GM23248 (cell line): Measurements from ENCODE around the gene CAMK1D. TPM values are rescaled to one million over a fixed set of nuclear protein-coding genes. Genes with fewer than 3 reads are reported as not detected.

Source experiments
- DNase-seq: peaks from one replicate; pipeline ENCODE4 v3.0.0-alpha.2; 2015
- H2AFZ ChIP-seq: fragments of 200-600 bp; sonication (generic); 2 replicates; pipeline ENCODE4 v1.6.1; 2016; ENCODE audit warnings: antibody characterized with exemption
- H3F3A ChIP-seq: fragments of 200-600 bp; sonication (generic); 2 replicates; pipeline ENCODE4 v1.6.1; 2016; ENCODE audit warnings: mild to moderate bottlenecking, antibody characterized with exemption, mixed run types; ENCODE audit not compliant: insufficient read depth
- H3K27ac ChIP-seq: fragments of 200-600 bp; sonication (generic); 2 replicates; pipeline ENCODE4 v1.5.1; 2016; ENCODE audit warnings: mild to moderate bottlenecking
- H3K27me3 ChIP-seq: fragments of 200-600 bp; sonication (generic); replicated peaks from 2 replicates; pipeline ENCODE4 v1.6.1; 2016; ENCODE audit warnings: mild to moderate bottlenecking; ENCODE audit not compliant: insufficient read depth
- H3K36me3 ChIP-seq: fragments of 200-600 bp; sonication (generic); 2 replicates; pipeline ENCODE4 v1.6.1; 2016; ENCODE audit warnings: low read depth, mild to moderate bottlenecking
- H3K4me1 ChIP-seq: fragments of 200-600 bp; sonication (generic); 2 replicates; pipeline ENCODE4 v1.6.1; 2016; ENCODE audit warnings: mild to moderate bottlenecking; ENCODE audit not compliant: insufficient read depth
- H3K4me2 ChIP-seq: fragments of 200-600 bp; sonication (generic); one replicate; pipeline ENCODE4 v1.6.1; 2016; ENCODE audit warnings: mild to moderate bottlenecking; ENCODE audit not compliant: unreplicated experiment
- H3K4me3 ChIP-seq: fragments of 200-600 bp; sonication (generic); 2 replicates; pipeline ENCODE4 v1.5.1; 2016; ENCODE audit warnings: mild to moderate bottlenecking
- H3K79me2 ChIP-seq: fragments of 200-600 bp; sonication (generic); 2 replicates; pipeline ENCODE4 v1.6.1; 2016; ENCODE audit warnings: mild to moderate bottlenecking; ENCODE audit not compliant: insufficient read depth
- H3K9ac ChIP-seq: fragments of 200-600 bp; sonication (generic); 2 replicates; pipeline ENCODE4 v1.6.1; 2016; ENCODE audit warnings: mild to moderate bottlenecking
- H3K9me2 ChIP-seq: fragments of 200-600 bp; sonication (generic); 2 replicates; pipeline ENCODE4 v1.6.1; 2016; ENCODE audit warnings: mixed run types, mild to moderate bottlenecking, moderate library complexity; ENCODE audit not compliant: insufficient read depth
- H3K9me3 ChIP-seq: fragments of 200-600 bp; sonication (generic); one replicate; pipeline ENCODE4 v1.6.1; 2017; ENCODE audit warnings: low read depth
- H4K20me1 ChIP-seq: fragments of 200-600 bp; sonication (generic); 2 replicates; pipeline ENCODE4 v1.6.0; 2016; ENCODE audit not compliant: insufficient read depth
- EZH2 ChIP-seq: fragments of 200-600 bp; sonication (generic); IDR thresholded peaks from 2 replicates; pipeline ENCODE4 v1.6.1; 2018; ENCODE audit warnings: antibody characterized with exemption, mild to moderate bottlenecking; ENCODE audit not compliant: insufficient read depth, poor library complexity, severe bottlenecking
- EZH2phosphoT487 ChIP-seq: fragments of 200-600 bp; sonication (generic); IDR thresholded peaks from 2 replicates; pipeline ENCODE4 v1.6.1; 2018; ENCODE audit warnings: antibody characterized with exemption, moderate library complexity, mild to moderate bottlenecking, low read depth; ENCODE audit not compliant: insufficient read depth
- WGBS, 2 experiments: methylation state at CpG; one replicate each; pipeline ENCODE4 v1.1.6; 2015 to 2017; ENCODE audit warnings: low lambda C conversion rate in 2 of 2, low coverage in 1 of 2; ENCODE audit errors: missing lambda C conversion rate in 2 of 2; 5-methylcytosine and 5-hydroxymethylcytosine counted together
- in situ Hi-C: fragments of 300-500 bp; cut with MboI; formaldehyde crosslinking; loops from 2 replicates; pipeline ENCODE4 v1.15.0; 2020
- polyA plus RNA-seq: library from polyadenylated mRNA; unstranded; fragments of >200 nt; fragmentation: Nextera tagmentation; extraction: Ambion mirVana; gene quantifications from 2 replicates; pipeline ENCODE4 v1.2.1, GENCODE V29; 2016
- total RNA-seq: library from RNA; depleted of rRNA; stranded (reverse); fragments of >200 nt; shearing (Covaris generic); gene quantifications from 2 replicates; pipeline ENCODE4 v1.2.3, GENCODE V29; 2014

The CAMK1D gene
- total and polyA plus RNA-seq, 2 experiments from 2014 or later, result 0.22 to 0.55 TPM

- H3K27me3 ChIP-seq, result no peaks in the 10 kb centered on the region
- no peaks in the 10 kb centered on the region for H3K36me3 ChIP-seq
- no peak overlapping the region for H3K4me2 ChIP-seq
- H3K79me2 ChIP-seq, result no peaks in the 10 kb centered on the region
- no peak overlapping the region for H2AFZ ChIP-seq
- H3K9me3 ChIP-seq, result no peaks in the 10 kb centered on the region
- no peaks in the 10 kb centered on the region for H3K4me1 ChIP-seq
- in situ Hi-C loops, result no loop called here
- H3K27ac ChIP-seq, result no peak overlapping the region
- H3K4me3 ChIP-seq, result no peak overlapping the region
- no peak for TF ChIP-seq EZH2phosphoT487
- TF ChIP-seq EZH2, result no peak
- H3K9ac ChIP-seq, result no peak overlapping the region
- H4K20me1 ChIP-seq, result no peaks in the 10 kb centered on the region
- H3F3A ChIP-seq, result no peaks in the 10 kb centered on the region
- DNase-seq, result no peak
- WGBS, 2 experiments, result 44 to 48% methylated on average over 4 of the region's 4 CpGs
- no peaks in the 10 kb centered on the region for H3K9me2 ChIP-seq
Observed at GRCh38 chr10:12510984-12511383, 161.6 kb downstream of the CAMK1D start.

GRCh38 chr10:12511651-12512050 lies 162.3 kb downstream of the CAMK1D start:
- no peak for DNase-seq
- H3K79me2 ChIP-seq, result no peaks in the 10 kb centered on the region
- H3K9me2 ChIP-seq, result no peaks in the 10 kb centered on the region
- no peak overlapping the region for H3K27ac ChIP-seq
- H3K4me3 ChIP-seq, result no peak overlapping the region
- H3F3A ChIP-seq, result no peaks in the 10 kb centered on the region
- no peaks in the 10 kb centered on the region for H3K27me3 ChIP-seq
- H4K20me1 ChIP-seq, result no peaks in the 10 kb centered on the region
- no peaks in the 10 kb centered on the region for H3K4me1 ChIP-seq
- no peak overlapping the region for H3K4me2 ChIP-seq
- H2AFZ ChIP-seq, result no peak overlapping the region
- in situ Hi-C loops, result no loop called here
- H3K36me3 ChIP-seq, result no peaks in the 10 kb centered on the region
- no peaks in the 10 kb centered on the region for H3K9me3 ChIP-seq
- H3K9ac ChIP-seq, result no peak overlapping the region
- TF ChIP-seq EZH2phosphoT487 (no peak), EZH2 (no peak)
- WGBS, 2 experiments, result 77 to 79% methylated on average over 9 of the region's 9 CpGs

GRCh38 chr10:12512332-12513002 lies 163.1 kb downstream of the CAMK1D start:
- TF ChIP-seq EZH2phosphoT487 (no peak), EZH2 (no peak)
- Histone ChIP-seq H3K27ac (no peak overlapping the region), H3K79me2 (no peaks in the 10 kb centered on the region), H3K4me1 (no peaks in the 10 kb centered on the region), H3F3A (no peaks in the 10 kb centered on the region), H3K36me3 (no peaks in the 10 kb centered on the region), H3K9ac (no peak overlapping the region), H3K9me2 (no peaks in the 10 kb centered on the region), H3K4me3 (no peak overlapping the region), H3K4me2 (no peak overlapping the region), H3K27me3 (no peaks in the 10 kb centered on the region), H2AFZ (no peak overlapping the region), H4K20me1 (no peaks in the 10 kb centered on the region), H3K9me3 (no peaks in the 10 kb centered on the region)
- 72 to 77% methylated on average over 18 of the region's 18 CpGs for WGBS, 2 experiments
- DNase-seq, result no peak
- in situ Hi-C loops, result no loop called here

GRCh38 chr10:12513003-12513365 lies 163.6 kb downstream of the CAMK1D start:
- Histone ChIP-seq H3K79me2 (no peaks in the 10 kb centered on the region), H3F3A (no peaks in the 10 kb centered on the region), H3K27me3 (no peaks in the 10 kb centered on the region), H3K4me3 (no peak overlapping the region), H3K36me3 (no peaks in the 10 kb centered on the region), H3K9ac (no peak overlapping the region), H3K9me3 (no peaks in the 10 kb centered on the region), H4K20me1 (no peaks in the 10 kb centered on the region), H3K4me1 (no peaks in the 10 kb centered on the region), H3K4me2 (no peak overlapping the region), H2AFZ (no peak overlapping the region), H3K9me2 (no peaks in the 10 kb centered on the region), H3K27ac (no peak overlapping the region)
- TF ChIP-seq EZH2 (no peak), EZH2phosphoT487 (no peak)
- in situ Hi-C loops, result no loop called here
- no peak for DNase-seq
- WGBS, 2 experiments, result 57 to 66% methylated on average over 5 of the region's 5 CpGs
